CD4-positive, alpha-beta T cell treated with Interleukin-15 for 4 hours (primary cell): Measurements from ENCODE around the gene NPFF.
A peak's percentile ranks its signal among the peaks of the same experiment; 100 is the strongest.
"Not testable (repeated sequence)": the region's sequence is repeated elsewhere in the genome, so short reads cannot be mapped to it uniquely, and the experiment has no call there.

ENCODE experiments used
- DNase-seq: peaks from one replicate; pipeline ENCODE4 v3.0.0-alpha.2; 2020; ENCODE audit warnings: low spot score

The NPFF gene

GRCh38 chr12:53495903-53496751, 11.2 kb downstream of the NPFF start:
- no peak for DNase-seq

DNA sequence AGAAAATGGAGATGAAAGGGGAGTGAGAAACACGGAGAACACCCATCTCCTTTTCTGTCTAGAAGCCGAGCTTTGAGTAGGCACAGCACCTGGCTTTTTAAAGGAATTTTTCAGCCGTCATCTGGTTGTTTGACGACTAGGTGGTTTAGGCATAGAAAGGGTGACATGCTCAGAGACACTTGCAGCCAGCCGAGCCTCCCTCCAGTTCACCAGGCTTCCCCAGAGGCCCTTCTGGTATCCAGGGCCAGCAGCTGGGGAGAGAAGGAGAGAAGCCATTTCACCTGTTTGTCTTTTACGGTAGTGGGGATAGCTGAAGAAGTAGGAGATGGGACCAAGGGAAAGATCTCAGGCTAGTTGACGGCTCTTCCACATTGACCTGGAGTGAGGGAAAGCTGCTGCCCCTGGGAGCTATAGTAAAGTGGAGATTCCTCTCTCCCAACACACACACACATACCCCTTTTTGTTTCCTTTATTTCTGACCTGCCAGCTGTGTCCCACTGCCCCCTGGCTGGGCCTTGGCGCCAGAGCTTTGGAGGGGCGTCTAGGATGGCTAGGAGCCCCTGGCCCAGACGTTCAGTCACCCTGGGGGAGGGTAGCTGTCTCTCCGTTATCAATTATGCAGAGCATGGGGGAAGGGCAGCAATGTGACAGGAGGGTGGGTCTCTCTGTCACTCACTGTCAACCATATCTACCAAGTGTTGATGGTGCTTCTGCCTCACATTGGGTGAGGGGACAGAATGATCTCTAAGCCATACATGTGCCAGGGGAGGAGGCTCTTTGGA, 13.5 kb downstream of the NPFF start:
- DNase-seq = no peak

DNA sequence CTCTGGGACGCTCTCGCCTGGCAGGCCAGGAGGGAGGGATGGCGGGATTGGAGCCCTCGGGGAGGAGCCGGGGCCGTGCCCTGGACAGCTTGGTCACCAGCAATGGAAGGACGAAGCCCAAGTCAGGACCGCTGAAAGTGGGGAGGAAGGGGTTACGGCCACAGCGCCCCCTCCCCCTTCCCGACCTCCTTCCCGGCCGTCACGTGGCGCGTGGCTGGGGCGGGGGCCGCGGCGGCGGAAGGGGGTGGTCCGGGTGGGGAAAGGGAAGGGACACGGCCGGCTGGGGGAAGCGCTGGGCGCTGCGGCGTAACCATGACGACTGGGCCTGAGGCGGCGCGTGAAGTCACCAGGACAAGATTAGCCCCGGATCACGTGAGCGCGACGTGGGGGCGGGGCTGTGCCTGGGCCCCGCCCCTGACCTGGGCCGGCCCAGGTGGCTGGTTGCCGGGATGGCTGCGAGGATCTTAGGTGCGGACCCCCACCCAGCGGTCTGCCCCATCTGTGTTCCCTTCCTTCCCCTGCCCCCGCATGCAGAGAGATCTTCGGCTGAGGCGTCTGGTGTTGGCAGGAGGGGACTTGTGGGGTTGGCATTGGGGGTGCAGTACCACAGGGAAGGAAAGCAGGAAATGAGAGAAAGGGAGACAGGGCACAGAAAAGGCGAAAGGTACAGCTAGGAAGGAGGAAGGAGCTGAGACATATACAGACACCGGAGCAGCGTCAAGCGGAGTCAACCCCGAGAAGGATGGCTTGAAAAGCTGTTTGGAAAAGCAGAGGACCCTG, 14.3 kb downstream of the NPFF start:
- DNase-seq = peak; percentile 84

GRCh38 chr12:53492188-53492587, 15.1 kb downstream of the NPFF start:
- no peak for DNase-seq

DNA sequence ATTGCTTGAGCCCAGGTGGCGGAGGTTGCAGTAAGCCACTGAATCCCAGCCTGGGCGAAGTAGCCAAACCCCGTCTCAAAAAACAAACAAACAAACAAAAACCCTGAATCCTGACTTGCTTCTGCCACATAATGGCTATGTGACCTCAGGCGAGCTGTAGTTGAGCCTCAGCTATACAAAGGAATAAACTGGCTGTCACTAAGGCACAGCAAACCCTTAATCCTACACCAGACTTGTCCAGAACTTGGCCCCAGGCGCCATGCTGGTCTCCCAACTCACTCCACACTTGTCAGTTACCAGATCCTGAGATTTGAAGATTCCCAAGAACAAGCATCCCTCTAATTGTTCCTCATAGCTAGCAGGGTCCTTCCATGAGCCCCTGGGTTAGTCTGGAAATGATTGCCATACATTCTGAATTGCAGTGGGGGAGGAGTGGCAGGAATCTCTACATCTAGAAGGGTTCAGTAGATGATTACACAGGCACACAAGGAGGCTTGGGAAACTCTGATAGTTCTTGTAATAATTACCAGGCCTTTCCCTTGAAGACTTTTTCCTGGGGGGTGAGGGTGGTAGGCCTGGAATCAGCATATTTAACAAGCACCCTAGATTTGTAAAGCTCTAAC, 17.9 kb downstream of the NPFF start:
- DNase-seq = no peak

DNA sequence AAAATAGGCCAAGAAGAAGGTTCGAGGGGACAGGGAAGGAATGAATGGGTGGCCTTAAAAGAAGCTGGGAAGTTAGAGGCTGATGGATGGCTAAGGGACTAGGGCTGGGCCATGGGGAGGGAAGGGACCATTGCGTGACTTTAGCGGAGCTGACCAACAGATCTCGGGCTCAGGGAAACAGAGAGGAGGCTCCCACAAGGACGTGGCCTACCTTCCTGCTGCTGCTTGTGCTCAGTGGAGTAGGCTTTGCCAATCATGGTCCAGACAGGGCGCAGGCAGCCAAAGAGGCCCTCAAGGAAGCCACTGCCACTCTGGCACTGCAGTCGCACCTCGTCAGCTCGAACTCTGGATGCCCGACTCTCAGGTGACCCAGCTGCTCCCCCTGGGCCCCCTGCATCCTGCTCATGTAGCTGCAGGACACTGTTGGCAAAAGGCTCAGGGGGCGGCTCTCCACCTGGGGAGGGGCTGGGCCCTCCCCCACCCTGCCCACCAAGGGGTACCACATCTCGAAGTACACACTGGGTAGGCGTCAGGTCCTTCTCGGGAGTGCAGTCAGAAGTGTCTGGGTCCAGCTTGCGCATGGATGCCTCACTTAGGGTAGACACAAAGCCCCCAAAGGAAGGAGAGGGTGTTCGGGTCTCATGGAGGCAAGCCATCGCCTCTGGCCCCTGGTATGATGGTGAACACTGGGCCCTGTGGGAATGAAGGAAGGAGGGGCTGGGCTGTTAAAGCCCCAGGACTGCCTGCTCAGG, 20.4 kb downstream of the NPFF start:
- no peak for DNase-seq

GRCh38 chr12:53485955-53486735, 21.1 kb downstream of the NPFF start:
- DNase-seq = no peak

- DNase-seq = no peak
Observed at GRCh38 chr12:53484686-53485575, 22.4 kb downstream of the NPFF start.

- DNase-seq = no peak
Observed at GRCh38 chr12:53483979-53484377, 23.3 kb downstream of the NPFF start.

GRCh38 chr12:53483225-53483978, 23.9 kb downstream of the NPFF start:
- DNase-seq = no peak

GRCh38 chr12:53482626-53483168, 24.6 kb downstream of the NPFF start:
- no peak for DNase-seq

- no peak for DNase-seq
Observed at GRCh38 chr12:53481939-53482586, 25.2 kb downstream of the NPFF start.

DNA sequence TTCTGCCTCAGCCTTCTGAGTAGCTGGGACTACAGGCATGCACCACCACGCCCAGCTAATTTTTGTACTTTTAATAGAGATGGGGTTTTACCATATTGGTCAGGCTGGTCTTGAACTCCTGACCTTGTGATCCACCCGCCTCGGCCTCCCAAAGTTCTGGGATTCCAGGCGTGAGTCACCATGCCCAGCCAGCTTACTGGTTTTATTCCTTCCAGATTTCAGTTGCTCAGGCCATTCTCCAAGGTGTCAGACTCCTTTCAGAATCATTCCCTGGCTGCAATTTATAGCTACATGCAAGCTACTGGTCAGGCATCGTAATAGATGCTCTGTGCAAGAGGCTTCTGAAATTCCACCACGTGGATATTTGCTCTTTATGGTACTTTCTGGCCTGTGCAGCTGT, 25.8 kb downstream of the NPFF start:
- not testable (repeated sequence) for DNase-seq

GRCh38 chr12:53480491-53481442, 26.5 kb downstream of the NPFF start:
- no peak for DNase-seq

DNA sequence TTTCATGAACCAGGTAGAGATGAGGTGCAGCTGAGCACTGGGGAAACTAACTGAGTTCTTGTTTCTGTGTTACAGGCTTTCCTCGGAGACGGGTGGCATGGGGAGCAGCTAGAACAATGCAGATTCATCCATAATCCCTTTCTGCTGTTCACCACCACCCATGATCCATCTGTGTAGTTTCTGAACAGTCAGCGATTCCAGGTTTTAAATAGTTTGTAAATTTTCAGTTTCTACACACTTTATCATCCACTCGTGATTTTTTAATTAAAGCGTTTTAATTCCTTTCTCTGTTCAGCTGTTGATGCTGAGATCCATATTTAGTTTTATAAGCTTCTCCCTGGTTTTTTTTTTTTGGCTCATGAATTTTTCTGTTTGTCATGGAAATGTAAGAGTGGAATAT, 28.0 kb downstream of the NPFF start:
- no peak for DNase-seq

GRCh38 chr12:53478865-53479264, 28.4 kb downstream of the NPFF start:
- DNase-seq = no peak

DNA sequence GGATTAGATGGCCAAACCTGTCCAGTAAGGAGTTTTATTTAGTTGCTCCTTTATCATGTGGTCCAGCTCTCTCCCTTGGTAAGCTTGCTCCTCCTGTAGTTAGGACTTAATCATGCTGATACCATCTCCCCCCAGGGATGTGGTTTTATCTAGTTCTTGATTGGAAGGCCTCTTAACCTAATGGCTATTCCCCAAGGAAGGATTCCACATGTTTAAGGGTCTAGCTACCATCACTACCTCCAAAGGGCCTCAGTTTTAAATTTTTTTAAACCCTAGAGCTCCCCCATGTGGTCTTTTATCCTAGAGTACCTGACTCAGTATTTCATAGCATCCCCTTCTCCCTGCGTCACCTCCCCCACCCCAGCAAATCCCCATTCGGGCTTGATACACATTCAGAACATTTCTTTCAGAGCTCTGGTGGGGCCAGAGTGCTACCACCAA, 30.5 kb downstream of the NPFF start:
- DNase-seq = peak; percentile 27
